ENCODE results near the gene LTBP2. TPM values are rescaled to one million over a fixed set of nuclear protein-coding genes. Genes with fewer than 3 reads are reported as not detected.
"Not testable (repeated sequence)": the region's sequence is repeated elsewhere in the genome, so short reads cannot be mapped to it uniquely, and the experiment has no call there.

The LTBP2 gene
- total RNA-seq, 6 experiments from 2014 or later, result 0.46 to 3.5 (median 1.7) TPM

DNA sequence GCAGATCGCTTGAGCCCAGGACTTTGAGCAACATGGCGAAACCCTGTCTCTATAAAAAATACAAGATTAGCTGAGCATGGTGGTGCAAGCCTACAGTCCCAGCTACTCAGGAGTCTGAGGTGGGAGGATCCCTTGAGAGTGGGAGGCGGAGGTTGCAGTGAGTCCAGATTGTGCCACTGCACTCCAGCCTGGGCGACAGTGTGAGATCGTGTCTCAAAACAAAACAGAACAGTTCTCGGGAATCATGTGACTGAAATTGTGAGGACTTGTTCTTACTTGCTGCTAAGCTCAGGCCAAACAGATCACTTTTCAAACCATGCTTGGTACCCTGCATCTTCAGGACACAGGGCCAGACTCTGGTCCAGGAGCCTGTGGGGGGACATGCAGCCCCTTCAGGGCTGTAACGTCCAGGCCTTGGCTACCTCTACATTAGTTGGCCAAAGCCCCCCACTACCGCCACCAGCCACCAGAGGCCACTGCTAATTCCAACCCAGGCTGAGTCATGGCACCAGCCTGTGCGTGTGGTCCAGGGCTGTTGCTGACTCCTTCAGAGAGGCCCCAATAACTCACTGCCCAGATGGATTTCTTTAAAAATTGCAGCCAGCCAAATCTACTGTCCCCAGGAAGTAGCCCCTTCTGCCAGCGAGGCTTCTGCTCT, 152.6 kb downstream of the LTBP2 start:
- ATAC-seq (peak; percentile 38 to 55 (median 46)), DNase-seq (no peak)
- H3K4me1 ChIP-seq, result no peaks in the 10 kb centered on the region
- H3K4me3 ChIP-seq, result no peak overlapping the region
- no peaks in the 10 kb centered on the region for H3K27me3 ChIP-seq
- no peak overlapping the region for H3K27ac ChIP-seq
- intact Hi-C loops (cut with DNase I), result no loop called here
- no peaks in the 10 kb centered on the region for H3K36me3 ChIP-seq
- no peaks in the 10 kb centered on the region for H3K9me3 ChIP-seq
- WGBS (ENCODE audit: insufficient coverage, low coverage, low lambda C conversion rate, missing lambda C conversion rate), result 79% methylated on average over 8 of the region's 10 CpGs
- TF ChIP-seq, protein P1, sequence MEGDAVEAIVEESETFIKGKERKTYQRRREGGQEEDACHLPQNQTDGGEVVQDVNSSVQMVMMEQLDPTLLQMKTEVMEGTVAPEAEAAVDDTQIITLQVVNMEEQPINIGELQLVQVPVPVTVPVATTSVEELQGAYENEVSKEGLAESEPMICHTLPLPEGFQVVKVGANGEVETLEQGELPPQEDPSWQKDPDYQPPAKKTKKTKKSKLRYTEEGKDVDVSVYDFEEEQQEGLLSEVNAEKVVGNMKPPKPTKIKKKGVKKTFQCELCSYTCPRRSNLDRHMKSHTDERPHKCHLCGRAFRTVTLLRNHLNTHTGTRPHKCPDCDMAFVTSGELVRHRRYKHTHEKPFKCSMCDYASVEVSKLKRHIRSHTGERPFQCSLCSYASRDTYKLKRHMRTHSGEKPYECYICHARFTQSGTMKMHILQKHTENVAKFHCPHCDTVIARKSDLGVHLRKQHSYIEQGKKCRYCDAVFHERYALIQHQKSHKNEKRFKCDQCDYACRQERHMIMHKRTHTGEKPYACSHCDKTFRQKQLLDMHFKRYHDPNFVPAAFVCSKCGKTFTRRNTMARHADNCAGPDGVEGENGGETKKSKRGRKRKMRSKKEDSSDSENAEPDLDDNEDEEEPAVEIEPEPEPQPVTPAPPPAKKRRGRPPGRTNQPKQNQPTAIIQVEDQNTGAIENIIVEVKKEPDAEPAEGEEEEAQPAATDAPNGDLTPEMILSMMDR (IDR thresholded peaks at IDR 0.05), result peak in 3 of 4 donors; percentile 13 to 30 (median 28)
- TF ChIP-seq POLR2A (IDR thresholded peaks at IDR 0.05), result no peak

DNA sequence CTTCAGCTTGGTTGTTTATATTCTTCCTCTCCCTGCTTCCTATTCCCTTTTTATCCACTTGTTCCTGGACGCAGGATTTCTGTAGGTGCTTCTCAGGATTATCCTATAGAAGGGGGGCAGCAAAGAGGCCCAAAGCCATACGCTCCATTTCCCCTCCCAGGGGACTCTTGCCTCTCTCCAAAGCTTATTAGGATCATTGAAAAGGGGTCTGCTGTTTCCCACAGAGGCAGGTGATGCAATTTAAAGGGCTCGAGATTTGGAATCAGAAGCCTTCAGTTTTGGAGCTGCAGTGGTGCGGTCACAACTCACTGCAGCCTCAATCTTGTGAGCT, 154.5 kb downstream of the LTBP2 start:
- Histone ChIP-seq H3K4me3 (no peak overlapping the region), H3K27me3 (no peaks in the 10 kb centered on the region), H3K36me3 (no peaks in the 10 kb centered on the region), H3K27ac (no peak overlapping the region), H3K4me1 (no peaks in the 10 kb centered on the region), H3K9me3 (no peaks in the 10 kb centered on the region)
- whole genome bisulfite sequencing (ENCODE audit: insufficient coverage, low coverage, low lambda C conversion rate, missing lambda C conversion rate), result 82% methylated on average over 4 of the region's 4 CpGs
- TF ChIP-seq, protein P1 (IDR thresholded peaks at IDR 0.05), result no peak
- no peak for TF ChIP-seq POLR2A (IDR thresholded peaks at IDR 0.05)
- intact Hi-C loops (cut with DNase I), result no loop called here
- DNase-seq (no peak), ATAC-seq (no peak)

- no peak overlapping the region for H3K27ac ChIP-seq
- no peak for TF ChIP-seq POLR2A (IDR thresholded peaks at IDR 0.05)
- TF ChIP-seq, protein P1 (IDR thresholded peaks at IDR 0.05), result no peak
- no peaks in the 10 kb centered on the region for H3K36me3 ChIP-seq
- no peaks in the 10 kb centered on the region for H3K4me1 ChIP-seq
- intact Hi-C loops (cut with DNase I), result no loop called here
- H3K4me3 ChIP-seq, result no peak overlapping the region
- DNase-seq (no peak), ATAC-seq (no peak)
- H3K9me3 ChIP-seq, result no peaks in the 10 kb centered on the region
- H3K27me3 ChIP-seq, result no peaks in the 10 kb centered on the region
- whole genome bisulfite sequencing (ENCODE audit: insufficient coverage, low coverage, low lambda C conversion rate, missing lambda C conversion rate), result 78% methylated on average over 12 of the region's 17 CpGs
Observed at GRCh38 chr14:74456684-74457564, 155.1 kb downstream of the LTBP2 start.

- H3K27me3 ChIP-seq; H3K36me3 ChIP-seq; ATAC-seq; DNase-seq; H3K27ac ChIP-seq; H3K4me3 ChIP-seq; intact Hi-C loops (cut with DNase I); H3K9me3 ChIP-seq; H3K4me1 ChIP-seq: not testable (repeated sequence)
- WGBS (ENCODE audit: insufficient coverage, low coverage, low lambda C conversion rate, missing lambda C conversion rate), result 85% methylated on average over 5 of the region's 5 CpGs
Observed at GRCh38 chr14:74454397-74454796, 157.6 kb downstream of the LTBP2 start.

Other genes with a start within 250 kb of the LTBP2 start
- not detected for gene SYNDIG1L, start 186.0 kb downstream of the LTBP2 start, total RNA-seq
- gene NPC2, start 118.9 kb downstream of the LTBP2 start, total RNA-seq, result 100 to 1,000 TPM in 3 of 6 experiments, 10 to 100 TPM in 3; 49.4 to 203 (median 98.0) TPM
- gene ISCA2, start 118.5 kb downstream of the LTBP2 start, total RNA-seq, result 10 to 100 TPM in 5 of 6 experiments, 1 to 10 TPM in 1; 7.8 to 16.3 (median 11.4) TPM
- gene AREL1, start 100.8 kb upstream of the LTBP2 start, total RNA-seq, result 10 to 100 TPM; 12.7 to 17.9 (median 15.9) TPM
- gene FCF1, start 100.9 kb upstream of the LTBP2 start, total RNA-seq, result 10 to 100 TPM; 19.4 to 25.7 (median 22.5) TPM
- 10 to 100 TPM; 14.8 to 20.0 (median 17.1) TPM for gene YLPM1, start 151.1 kb upstream of the LTBP2 start, total RNA-seq